ENCODE measurements around the gene HAGHL. TPM values are rescaled to one million over a fixed set of nuclear protein-coding genes. Genes with fewer than 3 reads are reported as not detected.
A peak's percentile ranks its signal among the peaks of the same experiment; 100 is the strongest.

Gene HAGHL
- total RNA-seq, 1 donor from 2014 or later: 17.7 TPM

GRCh38 chr16:683396-684070 lies 43.4 kb upstream of the HAGHL start:
- DNase-seq (ENCODE audit: low read depth): no peak
- TF ChIP-seq, protein P1, sequence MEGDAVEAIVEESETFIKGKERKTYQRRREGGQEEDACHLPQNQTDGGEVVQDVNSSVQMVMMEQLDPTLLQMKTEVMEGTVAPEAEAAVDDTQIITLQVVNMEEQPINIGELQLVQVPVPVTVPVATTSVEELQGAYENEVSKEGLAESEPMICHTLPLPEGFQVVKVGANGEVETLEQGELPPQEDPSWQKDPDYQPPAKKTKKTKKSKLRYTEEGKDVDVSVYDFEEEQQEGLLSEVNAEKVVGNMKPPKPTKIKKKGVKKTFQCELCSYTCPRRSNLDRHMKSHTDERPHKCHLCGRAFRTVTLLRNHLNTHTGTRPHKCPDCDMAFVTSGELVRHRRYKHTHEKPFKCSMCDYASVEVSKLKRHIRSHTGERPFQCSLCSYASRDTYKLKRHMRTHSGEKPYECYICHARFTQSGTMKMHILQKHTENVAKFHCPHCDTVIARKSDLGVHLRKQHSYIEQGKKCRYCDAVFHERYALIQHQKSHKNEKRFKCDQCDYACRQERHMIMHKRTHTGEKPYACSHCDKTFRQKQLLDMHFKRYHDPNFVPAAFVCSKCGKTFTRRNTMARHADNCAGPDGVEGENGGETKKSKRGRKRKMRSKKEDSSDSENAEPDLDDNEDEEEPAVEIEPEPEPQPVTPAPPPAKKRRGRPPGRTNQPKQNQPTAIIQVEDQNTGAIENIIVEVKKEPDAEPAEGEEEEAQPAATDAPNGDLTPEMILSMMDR (IDR thresholded peaks at IDR 0.05; ENCODE audit: insufficient read depth, low read length, poor library complexity, severe bottlenecking): no peak
- Histone ChIP-seq H3K4me3 (ENCODE audit: low read depth, low read length) (peak overlapping the region; percentile 81), H3K36me3 (ENCODE audit: control insufficient read depth, insufficient read depth, low read length) (peaks cover 1% of the 10 kb centered on the region), H3K27me3 (ENCODE audit: control insufficient read depth, insufficient read depth, low read length) (no peaks in the 10 kb centered on the region)

GRCh38 chr16:684071-684794 lies 42.7 kb upstream of the HAGHL start, which contains the start of gene JMJD8:
TSS of gene JMJD8 (minus strand) at chr16:684334. CDS start at chr16:684319, 15 bp downstream.
- Histone ChIP-seq H3K27me3 (ENCODE audit: control insufficient read depth, insufficient read depth, low read length) (no peaks in the 10 kb centered on the region), H3K36me3 (ENCODE audit: control insufficient read depth, insufficient read depth, low read length) (peaks cover 1% of the 10 kb centered on the region), H3K4me3 (ENCODE audit: low read depth, low read length) (peak within 1 kb of the TSS; percentile 81)
- DNase-seq (ENCODE audit: low read depth): peak; percentile 87
- TF ChIP-seq, protein P1 (IDR thresholded peaks at IDR 0.05; ENCODE audit: insufficient read depth, low read length, poor library complexity, severe bottlenecking): no peak

- TF ChIP-seq, protein P1 (IDR thresholded peaks at IDR 0.05; ENCODE audit: insufficient read depth, low read length, poor library complexity, severe bottlenecking): no peak
- H3K36me3 ChIP-seq (ENCODE audit: control insufficient read depth, insufficient read depth, low read length): peaks cover 1% of the 10 kb centered on the region
- peak overlapping the region; percentile 81 for H3K4me3 ChIP-seq (ENCODE audit: low read depth, low read length)
- no peaks in the 10 kb centered on the region for H3K27me3 ChIP-seq (ENCODE audit: control insufficient read depth, insufficient read depth, low read length)
- DNase-seq (ENCODE audit: low read depth): no peak
Measured at GRCh38 chr16:684961-685696, 41.8 kb upstream of the HAGHL start.

DNA sequence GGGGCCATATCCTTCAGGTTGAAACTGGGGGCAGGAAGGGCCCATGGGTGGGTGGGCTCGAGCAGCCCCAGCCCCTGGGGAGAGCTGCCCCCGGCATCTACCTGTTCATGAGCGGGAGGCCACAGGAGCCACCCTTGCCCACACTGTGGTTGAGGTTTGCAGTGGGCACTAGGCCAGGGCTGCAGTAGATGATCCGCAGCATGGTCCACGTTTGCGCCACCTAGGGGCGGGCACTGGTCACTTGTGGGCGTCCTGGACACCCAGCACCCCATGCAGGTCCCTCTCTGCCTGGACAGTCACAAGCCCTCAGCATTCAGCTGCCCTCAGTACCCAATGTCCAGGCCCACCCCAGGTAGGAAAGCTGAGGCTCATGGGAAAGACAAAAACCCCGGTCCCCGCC lies 40.9 kb upstream of the HAGHL start:
- TF ChIP-seq, protein P1 (IDR thresholded peaks at IDR 0.05; ENCODE audit: insufficient read depth, low read length, poor library complexity, severe bottlenecking): peak; percentile 57
- peaks cover 1% of the 10 kb centered on the region for H3K36me3 ChIP-seq (ENCODE audit: control insufficient read depth, insufficient read depth, low read length)
- H3K4me3 ChIP-seq (ENCODE audit: low read depth, low read length): no peak overlapping the region

GRCh38 chr16:686459-687260 lies 40.2 kb upstream of the HAGHL start:
- DNase-seq (ENCODE audit: low read depth): no peak
- Histone ChIP-seq H3K27me3 (ENCODE audit: control insufficient read depth, insufficient read depth, low read length) (no peaks in the 10 kb centered on the region), H3K36me3 (ENCODE audit: control insufficient read depth, insufficient read depth, low read length) (peaks cover 1% of the 10 kb centered on the region), H3K4me3 (ENCODE audit: low read depth, low read length) (no peak overlapping the region)
- TF ChIP-seq, protein P1 (IDR thresholded peaks at IDR 0.05; ENCODE audit: insufficient read depth, low read length, poor library complexity, severe bottlenecking): no peak

More for the DNA sequence above, 40.9 kb upstream of the HAGHL start:
- no peak for DNase-seq (ENCODE audit: low read depth)
- H3K27me3 ChIP-seq (ENCODE audit: control insufficient read depth, insufficient read depth, low read length): no peaks in the 10 kb centered on the region
